ENCODE measurements around the gene BTN1A1. TPM values are rescaled to one million over a fixed set of nuclear protein-coding genes. Genes with fewer than 3 reads are reported as not detected.

The BTN1A1 gene
- total and polyA plus RNA-seq, 9 of the 15 experiments (the other 6 are each of a cell fraction or from before 2014, with no cell fraction given) = 0.01 to 0.15 (median 0.06) TPM; not detected in 4

- TF ChIP-seq ZSCAN29 (IDR thresholded peaks at IDR 0.05) (peak; percentile 88), C11orf30 (IDR thresholded peaks at IDR 0.05; ENCODE audit: low read depth) (no peak), KAT7 (CRISPR knock-in tag; IDR thresholded peaks at IDR 0.05; ENCODE audit: borderline replicate concordance) (peak; percentile 87; the same call in 1 of the 2 replicates), FOXA1 (IDR thresholded peaks at IDR 0.05; ENCODE audit: borderline replicate concordance) (no peak), POLR2H (tag; IDR thresholded peaks at IDR 0.05; ENCODE audit: low read depth) (peak; percentile 100), BCOR (IDR thresholded peaks at IDR 0.05) (no peak), ZNF143 (CRISPR knock-in tag; IDR thresholded peaks at IDR 0.05) (no peak), ATF1 (CRISPR knock-in tag; IDR thresholded peaks at IDR 0.05) (no peak), ATF1 (tag; IDR thresholded peaks at IDR 0.05) (peak; percentile 78), ZNF354B (CRISPR knock-in tag; IDR thresholded peaks at IDR 0.05) (no peak; the same call in 1 of the 2 replicates), ZNF778 (CRISPR knock-in tag; IDR thresholded peaks at IDR 0.05) (no peak), ZC3H8 (IDR thresholded peaks at IDR 0.05) (no peak), SNAPC5 (CRISPR knock-in tag; IDR thresholded peaks at IDR 0.05) (no peak), ZNF217 (CRISPR knock-in tag; IDR thresholded peaks at IDR 0.05) (no peak), TSHZ1 (CRISPR knock-in tag; IDR thresholded peaks at IDR 0.05) (no peak)
Measured at GRCh38 chr6:26532699-26533531, 32.8 kb downstream of the BTN1A1 start (continued).
